T-cell (primary cell): ENCODE measurements around the gene SCCPDH. TPM values are rescaled to one million over a fixed set of nuclear protein-coding genes. Genes with fewer than 3 reads are reported as not detected.

Experiments
- ATAC-seq, 4 experiments: fragments of 200-7000 bp in 3 of 4; fragments of 150-1000 bp in 1 of 4; cut with Tn5 transposase; replicated peaks in 1 of 4; 1 replicate in 3 of 4; 2 replicates in 1 of 4; pipeline ENCODE4 v1.10.0; 2021; ENCODE audit warnings: moderate library complexity in 3 of 4, mild to moderate bottlenecking in 2 of 4, moderate number of reproducible peaks in 1 of 4
- CTCF ChIA-PET, 2 donors: fragments of 300-600 bp; sonication (Branson Sonifier 250); formaldehyde crosslinking; loops; one replicate each; lab custom pipeline; 2022; ENCODE audit warnings: antibody characterized with exemption in 2 of 2; lab: Charles Lee
- POLR2A ChIA-PET, 2 donors: fragments of 300-600 bp; sonication (Branson Sonifier 250); formaldehyde crosslinking; loops; one replicate each; lab custom pipeline; 2022; ENCODE audit warnings: antibody characterized with exemption in 2 of 2; lab: Charles Lee
- DNase-seq, 35 experiments: peaks; one replicate each; pipeline versions ENCODE4 v3.0.0 to v3.0.0-alpha.2; 2013 to 2023
- H3K27ac ChIP-seq: one replicate; pipeline ENCODE4 v1.5.1; 2013; ENCODE audit warnings: low read length
- H3K27me3 ChIP-seq, 2 experiments: replicated peaks in 1 of 2; 1 replicate in 1 of 2; 2 replicates in 1 of 2; pipeline versions ENCODE4 v1.6.1 to v1.7.0; 2013; ENCODE audit warnings: low read length in 1 of 2, mixed read lengths in 1 of 2; ENCODE audit not compliant: control insufficient read depth in 2 of 2, insufficient read depth in 2 of 2; ENCODE audit errors: extremely low read depth in 1 of 2
- H3K36me3 ChIP-seq, 2 donors: 1 replicate in 1 of 2; 2 replicates in 1 of 2; pipeline versions ENCODE4 v1.6.1 to v1.7.0; 2013; ENCODE audit warnings: low read length in 1 of 2; ENCODE audit not compliant: control insufficient read depth in 2 of 2, insufficient read depth in 1 of 2; ENCODE audit errors: extremely low read depth in 1 of 2
- H3K4me1 ChIP-seq, 2 experiments: 1 replicate in 1 of 2; 2 replicates in 1 of 2; pipeline versions ENCODE4 v1.6.1 to v1.7.0; 2013; ENCODE audit warnings: low read length in 2 of 2, mixed read lengths in 1 of 2; ENCODE audit not compliant: insufficient read depth in 2 of 2, control insufficient read depth in 1 of 2; ENCODE audit errors: extremely low read depth in 1 of 2
- H3K4me3 ChIP-seq, 2 donors: 1 replicate in 1 of 2; 2 replicates in 1 of 2; pipeline versions ENCODE4 v1.5.1 to v1.7.0; 2013; ENCODE audit warnings: mild to moderate bottlenecking in 2 of 2, low read length in 1 of 2, moderate library complexity in 1 of 2; ENCODE audit not compliant: control insufficient read depth in 1 of 2; ENCODE audit errors: extremely low read depth in 1 of 2
- H3K9me3 ChIP-seq: 2 replicates; pipeline ENCODE4 v1.7.0; 2013
- H3K27ac Mint-ChIP-seq, 2 donors: one replicate each; pipeline ENCODE4 v1.8.0; 2020 to 2021; ENCODE audit warnings: mild to moderate bottlenecking in 2 of 2, mixed read lengths in 2 of 2
- H3K27me3 Mint-ChIP-seq, 2 donors: one replicate each; pipeline ENCODE4 v1.8.0; 2021 to 2022; ENCODE audit warnings: mixed read lengths in 2 of 2
- H3K36me3 Mint-ChIP-seq: one replicate; pipeline ENCODE4 v1.8.0; 2021; ENCODE audit warnings: mixed read lengths
- H3K4me1 Mint-ChIP-seq, 3 donors: one replicate each; pipeline ENCODE4 v1.8.0; 2020 to 2022; ENCODE audit warnings: mixed read lengths in 3 of 3, mild to moderate bottlenecking in 1 of 3
- H3K4me3 Mint-ChIP-seq, 3 donors: one replicate each; pipeline ENCODE4 v1.8.0; 2020 to 2022; ENCODE audit warnings: mild to moderate bottlenecking in 3 of 3, mixed read lengths in 3 of 3, moderate library complexity in 3 of 3
- H3K9me3 Mint-ChIP-seq, 3 donors: one replicate each; pipeline ENCODE4 v1.8.0; 2020 to 2022; ENCODE audit warnings: mixed read lengths in 3 of 3
- WGBS: methylation state at CpG from one replicate; pipeline ENCODE4 v1.1.5; 2013; ENCODE audit warnings: missing lambda C conversion rate; ENCODE audit not compliant: insufficient coverage; 5-methylcytosine and 5-hydroxymethylcytosine counted together
- total RNA-seq, 35 experiments: library from RNA in 6 of 35; stranded (reverse) in 6 of 35; fragments of 120-200 nt in 1 of 35; gene quantifications; one replicate each; pipeline versions ENCODE4 v1.2.1 to v1.2.4 and lab custom pipeline; 2013 to 2026

SCCPDH gene
- total RNA-seq, 5 donors from 2014 or later (not counting 1 experiment from before 2014, with no cell fraction given) = 3.7 to 6.2 (median 4.5) TPM

GRCh38 chr1:246791303-246791918 lies 67.2 kb downstream of the SCCPDH start:
- peaks cover 0 to 42% of the 10 kb centered on the region in 2 experiments for H3K27me3 ChIP-seq
- no peak overlapping the region for H3K27ac ChIP-seq
- Mint-ChIP-seq H3K4me1 (peaks cover 2 to 4% (median 4%) of the 10 kb centered on the region in 3 donors), H3K9me3 (no peaks in the 10 kb centered on the region), H3K27ac (no peak overlapping the region), H3K36me3 (no peaks in the 10 kb centered on the region), H3K27me3 (peaks cover 4 to 26% of the 10 kb centered on the region in 2 donors), H3K4me3 (no peak overlapping the region)
- H3K4me1 ChIP-seq = peaks cover 0 to 2% of the 10 kb centered on the region in 2 experiments
- H3K36me3 ChIP-seq = no peaks in the 10 kb centered on the region
- H3K9me3 ChIP-seq = no peaks in the 10 kb centered on the region
- 85% methylated on average over 15 of the region's 17 CpGs for WGBS
- no peak for ATAC-seq
- ChIA-PET CTCF (no interaction called here), POLR2A (no interaction called here)
- no peak for DNase-seq
- H3K4me3 ChIP-seq = no peak overlapping the region

- H3K4me3 ChIP-seq = no peak overlapping the region
- ChIA-PET CTCF (no interaction called here), POLR2A (no interaction called here)
- Mint-ChIP-seq H3K27ac (no peak overlapping the region), H3K27me3 (peaks cover 4 to 26% of the 10 kb centered on the region in 2 donors), H3K4me3 (no peak overlapping the region), H3K36me3 (no peaks in the 10 kb centered on the region), H3K9me3 (no peaks in the 10 kb centered on the region), H3K4me1 (peaks cover 2 to 4% (median 4%) of the 10 kb centered on the region in 3 donors)
- no peak overlapping the region for H3K27ac ChIP-seq
- H3K27me3 ChIP-seq = peaks cover 0 to 40% of the 10 kb centered on the region in 2 experiments
- WGBS = 88% methylated on average over 22 of the region's 25 CpGs
- DNase-seq = no peak
- no peak for ATAC-seq
- H3K9me3 ChIP-seq = no peaks in the 10 kb centered on the region
- H3K36me3 ChIP-seq = no peaks in the 10 kb centered on the region
- H3K4me1 ChIP-seq = peaks cover 0 to 2% of the 10 kb centered on the region in 2 experiments
These were observed 68.4 kb downstream of the SCCPDH start for GRCh38 chr1:246792603-246793002.

- POLR2A ChIA-PET = no interaction called here
- H3K27me3 ChIP-seq = peaks cover 0 to 32% of the 10 kb centered on the region in 2 experiments
- H3K9me3 Mint-ChIP-seq = no peaks in the 10 kb centered on the region
These were observed 69.2 kb downstream of the SCCPDH start for GRCh38 chr1:246793356-246793896.

GRCh38 chr1:246794048-246794827 lies 70.0 kb downstream of the SCCPDH start:
- Mint-ChIP-seq H3K4me1 (peaks cover under 1 to 3% (median 1%) of the 10 kb centered on the region in 3 donors), H3K36me3 (no peaks in the 10 kb centered on the region), H3K27ac (no peak overlapping the region), H3K27me3 (peaks cover 2 to 19% of the 10 kb centered on the region in 2 donors), H3K4me3 (no peak overlapping the region), H3K9me3 (no peaks in the 10 kb centered on the region)
- H3K36me3 ChIP-seq = no peaks in the 10 kb centered on the region
- H3K4me1 ChIP-seq = no peaks in the 10 kb centered on the region
- H3K4me3 ChIP-seq = no peak overlapping the region
- peaks cover 0 to 29% of the 10 kb centered on the region in 2 experiments for H3K27me3 ChIP-seq
- ATAC-seq (no peak), DNase-seq (no peak)
- CTCF ChIA-PET = no interaction called here
- H3K9me3 ChIP-seq = no peaks in the 10 kb centered on the region
- H3K27ac ChIP-seq = no peak overlapping the region
- POLR2A ChIA-PET = no interaction called here
- 90% methylated on average over 11 of the region's 18 CpGs for WGBS

More at GRCh38 chr1:246793356-246793896, 69.2 kb downstream of the SCCPDH start:
- Mint-ChIP-seq H3K27ac (no peak overlapping the region), H3K36me3 (no peaks in the 10 kb centered on the region), H3K4me3 (no peak overlapping the region), H3K27me3 (peaks cover 4 to 23% of the 10 kb centered on the region in 2 donors), H3K4me1 (peaks cover 2 to 4% (median 4%) of the 10 kb centered on the region in 3 donors)
- Histone ChIP-seq H3K4me3 (no peak overlapping the region), H3K9me3 (no peaks in the 10 kb centered on the region), H3K36me3 (no peaks in the 10 kb centered on the region), H3K4me1 (peaks cover 0 to 2% of the 10 kb centered on the region in 2 experiments), H3K27ac (no peak overlapping the region)
- CTCF ChIA-PET = no interaction called here
- DNase-seq = no peak
- no CpG with 5 or more reads among the region's 6 CpGs for WGBS
- no peak for ATAC-seq

GRCh38 chr1:246794828-246795671 lies 70.8 kb downstream of the SCCPDH start:
- ATAC-seq (no peak), DNase-seq (no peak)
- no peaks in the 10 kb centered on the region for H3K36me3 Mint-ChIP-seq
- WGBS = 79% methylated on average over 16 of the region's 27 CpGs
- CTCF ChIA-PET = no interaction called here
- no peaks in the 10 kb centered on the region for H3K9me3 Mint-ChIP-seq
- no peak overlapping the region for H3K27ac ChIP-seq
- no peaks in the 10 kb centered on the region for H3K36me3 ChIP-seq
- no peaks in the 10 kb centered on the region for H3K4me1 ChIP-seq
- H3K4me1 Mint-ChIP-seq = no peaks in the 10 kb centered on the region
- no peak overlapping the region for H3K4me3 Mint-ChIP-seq
- H3K27ac Mint-ChIP-seq = no peak overlapping the region
- H3K9me3 ChIP-seq = no peaks in the 10 kb centered on the region
- H3K27me3 ChIP-seq = peaks cover 0 to 22% of the 10 kb centered on the region in 2 experiments
- no peak overlapping the region for H3K4me3 ChIP-seq
- H3K27me3 Mint-ChIP-seq = peaks cover 0 to 14% of the 10 kb centered on the region in 2 donors
- POLR2A ChIA-PET = no interaction called here
